GM13976 (cell line): ENCODE data around the gene DSG2.

ENCODE experiments used
- DNase-seq: peaks from one replicate; pipeline ENCODE4 v3.0.0; 2012; ENCODE audit warnings: low spot score
- CTCF ChIP-seq: IDR thresholded peaks from 2 replicates; pipeline ENCODE4 v1.5.1; 2012; ENCODE audit warnings: borderline replicate concordance, mild to moderate bottlenecking; ENCODE audit not compliant: insufficient read depth; ENCODE audit errors: extremely low read depth, missing control alignments, control extremely low read depth
- in situ Hi-C: fragments of 300-500 bp; cut with MboI; formaldehyde crosslinking; loops from one replicate; pipeline ENCODE4 v1.12.0; 2022; ENCODE audit warnings: low sequenced_read_pairs, mixed read lengths, inconsistent platforms; ENCODE audit not compliant: unreplicated experiment

DSG2 gene

GRCh38 chr18:31562726-31563125 lies 64.7 kb downstream of the DSG2 start:
- DNase-seq = no peak
- in situ Hi-C loops = loop anchor here (10.0 kb wide), 1 partner anchor 152 kb away; no protein-coding TSS in a partner anchor
- no peak for TF ChIP-seq CTCF

- peak; percentile 31 for DNase-seq
- in situ Hi-C loops = loop anchor here (10.0 kb wide), 1 partner anchor 151 kb away; no protein-coding TSS in a partner anchor
- TF ChIP-seq CTCF = peak; percentile 33
These were observed 65.8 kb downstream of the DSG2 start for GRCh38 chr18:31563778-31564177.

- TF ChIP-seq CTCF = no peak
- in situ Hi-C loops = loop anchor here (10.0 kb wide), 1 partner anchor 149 kb away; no protein-coding TSS in a partner anchor
- DNase-seq = no peak
These were observed 67.4 kb downstream of the DSG2 start for GRCh38 chr18:31565345-31565744.

GRCh38 chr18:31565782-31566512 lies 68.0 kb downstream of the DSG2 start:
- no peak for TF ChIP-seq CTCF
- no peak for DNase-seq
- in situ Hi-C loops = loop anchor here (10.0 kb wide), 1 partner anchor 149 kb away; no protein-coding TSS in a partner anchor

GRCh38 chr18:31566576-31567306 lies 68.8 kb downstream of the DSG2 start:
- in situ Hi-C loops = loop anchor here (10.0 kb wide), 1 partner anchor 148 kb away; no protein-coding TSS in a partner anchor
- no peak for TF ChIP-seq CTCF
- DNase-seq = no peak

- no peak for TF ChIP-seq CTCF
- no peak for DNase-seq
- in situ Hi-C loops = no loop called here
These were observed 74.4 kb downstream of the DSG2 start for GRCh38 chr18:31572368-31572767.
